SU-DHL-6 (cell line): ENCODE measurements around the gene FSIP1.

ENCODE experiments used
- H2AFZ ChIP-seq: fragments of 200-600 bp; sonication (generic); 2 replicates; pipeline ENCODE4 v1.6.1; 2014; ENCODE audit warnings: low read depth, mild to moderate bottlenecking, moderate library complexity, mixed read lengths, antibody characterized with exemption, low read length; ENCODE audit not compliant: severe bottlenecking
- H3F3A ChIP-seq: fragments of 200-600 bp; shearing (Covaris generic); 2 replicates; pipeline ENCODE4 v1.6.0; 2016; ENCODE audit warnings: antibody characterized with exemption, mild to moderate bottlenecking; ENCODE audit not compliant: insufficient read depth
- H3K27ac ChIP-seq: fragments of 200-600 bp; sonication (generic); 2 replicates; pipeline ENCODE4 v1.5.1; 2016; ENCODE audit warnings: low read depth, mild to moderate bottlenecking, low read length, moderate library complexity, mixed read lengths
- H3K27me3 ChIP-seq: fragments of 200-600 bp; sonication (generic), shearing (Covaris generic); 2 replicates; pipeline ENCODE4 v1.6.0; 2014; ENCODE audit warnings: mild to moderate bottlenecking, low read length
- H3K36me3 ChIP-seq: fragments of 200-600 bp; sonication (generic); 2 replicates; pipeline ENCODE4 v1.6.1; 2014; ENCODE audit warnings: mild to moderate bottlenecking, low read length, mixed read lengths
- H3K4me2 ChIP-seq: fragments of 300-600, 200-600 bp; shearing (Covaris generic), sonication (generic); 2 replicates; pipeline ENCODE4 v1.6.0; 2014; ENCODE audit warnings: low read length, low read depth, mild to moderate bottlenecking; ENCODE audit not compliant: poor library complexity, severe bottlenecking
- H3K4me3 ChIP-seq: fragments of 200-600 bp; sonication (generic); 2 replicates; pipeline ENCODE4 v1.5.1; 2014; ENCODE audit warnings: antibody characterized with exemption, low read length, mild to moderate bottlenecking, mixed read lengths; ENCODE audit not compliant: insufficient read depth, poor library complexity, severe bottlenecking
- H3K79me2 ChIP-seq: fragments of 200-600 bp; sonication (generic); 2 replicates; pipeline ENCODE4 v1.6.1; 2014; ENCODE audit warnings: mild to moderate bottlenecking, low read length, moderate library complexity; ENCODE audit not compliant: insufficient read depth
- H3K9ac ChIP-seq: fragments of 200-600 bp; sonication (generic); 2 replicates; pipeline ENCODE4 v1.7.0; 2014; ENCODE audit warnings: mild to moderate bottlenecking, low read length
- H3K9me2 ChIP-seq: fragments of 200-600 bp; sonication (generic); replicated peaks from 2 replicates; pipeline ENCODE4 v1.6.1; 2014; ENCODE audit warnings: low read length; ENCODE audit not compliant: insufficient read depth
- H3K9me3 ChIP-seq: fragments of 200-600 bp; sonication (generic); 2 replicates; pipeline ENCODE4 v1.6.1; 2014; ENCODE audit warnings: low read length, mixed read lengths; ENCODE audit not compliant: insufficient read depth
- H4K20me1 ChIP-seq: fragments of 200-600 bp; sonication (generic); 2 replicates; pipeline ENCODE4 v1.6.1; 2014; ENCODE audit warnings: low read depth, mild to moderate bottlenecking, antibody characterized with exemption, low read length, moderate library complexity, mixed read lengths
- EZH2phosphoT487 ChIP-seq: fragments of 200-600 bp; sonication (generic), shearing (Covaris generic); conservative IDR thresholded peaks from 2 replicates; pipeline ENCODE4 v1.6.1; 2018; ENCODE audit warnings: mild to moderate bottlenecking, antibody characterized with exemption, low read length, moderate library complexity, mixed read lengths
- TF ChIP-seq, protein P1 (sequence below): fragments of 200-600 bp; sonication (generic); IDR thresholded peaks from one replicate; pipeline ENCODE4 v1.5.1; 2017; ENCODE audit warnings: antibody characterized with exemption, mild to moderate bottlenecking, low read length, moderate library complexity; ENCODE audit not compliant: insufficient read depth, poor library complexity, severe bottlenecking

FSIP1 gene

DNA sequence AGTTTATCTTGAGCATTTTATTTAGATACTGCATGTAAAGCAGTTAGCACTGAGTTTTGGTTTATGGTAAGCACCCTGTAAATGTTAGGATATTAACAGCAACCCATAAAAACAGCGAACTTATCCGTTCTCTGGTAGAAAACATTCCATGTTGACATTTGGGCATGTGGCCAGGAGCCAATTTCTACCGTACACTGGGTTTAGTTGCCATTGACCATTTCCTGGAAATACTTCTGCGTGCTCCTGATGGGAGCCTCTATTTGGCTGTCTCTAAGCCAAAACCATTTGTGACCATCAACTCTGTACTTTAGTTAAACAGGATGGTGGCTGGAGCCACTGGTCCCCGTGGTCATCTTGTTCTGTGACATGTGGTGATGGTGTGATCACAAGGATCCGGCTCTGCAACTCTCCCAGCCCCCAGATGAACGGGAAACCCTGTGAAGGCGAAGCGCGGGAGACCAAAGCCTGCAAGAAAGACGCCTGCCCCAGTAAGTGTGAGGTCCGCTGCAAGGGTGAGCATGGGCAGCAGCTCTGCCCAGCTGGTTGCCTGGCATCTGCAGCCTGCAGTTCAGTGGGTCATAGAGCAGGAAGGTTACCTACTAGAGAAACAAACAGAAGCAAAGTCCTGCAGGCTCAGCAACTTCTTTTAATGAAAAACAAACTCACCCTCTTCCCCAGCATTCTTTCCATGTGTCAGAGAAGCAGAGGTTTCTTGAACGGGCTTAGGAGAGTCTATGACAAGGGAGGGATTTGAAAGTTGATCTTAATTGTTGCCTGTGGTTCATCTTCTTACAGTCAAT is 194.7 kb downstream of the FSIP1 start:
- Histone ChIP-seq H3K9me2 (no peaks in the 10 kb centered on the region), H3K4me2 (no peak overlapping the region), H2AFZ (no peak overlapping the region), H3K9me3 (no peaks in the 10 kb centered on the region), H3K79me2 (no peaks in the 10 kb centered on the region), H3K36me3 (no peaks in the 10 kb centered on the region), H3K4me3 (no peak overlapping the region), H4K20me1 (no peaks in the 10 kb centered on the region), H3K27ac (no peak overlapping the region), H3K27me3 (no peaks in the 10 kb centered on the region), H3K9ac (no peak overlapping the region), H3F3A (no peaks in the 10 kb centered on the region)
- TF ChIP-seq, protein P1, sequence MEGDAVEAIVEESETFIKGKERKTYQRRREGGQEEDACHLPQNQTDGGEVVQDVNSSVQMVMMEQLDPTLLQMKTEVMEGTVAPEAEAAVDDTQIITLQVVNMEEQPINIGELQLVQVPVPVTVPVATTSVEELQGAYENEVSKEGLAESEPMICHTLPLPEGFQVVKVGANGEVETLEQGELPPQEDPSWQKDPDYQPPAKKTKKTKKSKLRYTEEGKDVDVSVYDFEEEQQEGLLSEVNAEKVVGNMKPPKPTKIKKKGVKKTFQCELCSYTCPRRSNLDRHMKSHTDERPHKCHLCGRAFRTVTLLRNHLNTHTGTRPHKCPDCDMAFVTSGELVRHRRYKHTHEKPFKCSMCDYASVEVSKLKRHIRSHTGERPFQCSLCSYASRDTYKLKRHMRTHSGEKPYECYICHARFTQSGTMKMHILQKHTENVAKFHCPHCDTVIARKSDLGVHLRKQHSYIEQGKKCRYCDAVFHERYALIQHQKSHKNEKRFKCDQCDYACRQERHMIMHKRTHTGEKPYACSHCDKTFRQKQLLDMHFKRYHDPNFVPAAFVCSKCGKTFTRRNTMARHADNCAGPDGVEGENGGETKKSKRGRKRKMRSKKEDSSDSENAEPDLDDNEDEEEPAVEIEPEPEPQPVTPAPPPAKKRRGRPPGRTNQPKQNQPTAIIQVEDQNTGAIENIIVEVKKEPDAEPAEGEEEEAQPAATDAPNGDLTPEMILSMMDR, result no peak
- no peak for TF ChIP-seq EZH2phosphoT487

DNA sequence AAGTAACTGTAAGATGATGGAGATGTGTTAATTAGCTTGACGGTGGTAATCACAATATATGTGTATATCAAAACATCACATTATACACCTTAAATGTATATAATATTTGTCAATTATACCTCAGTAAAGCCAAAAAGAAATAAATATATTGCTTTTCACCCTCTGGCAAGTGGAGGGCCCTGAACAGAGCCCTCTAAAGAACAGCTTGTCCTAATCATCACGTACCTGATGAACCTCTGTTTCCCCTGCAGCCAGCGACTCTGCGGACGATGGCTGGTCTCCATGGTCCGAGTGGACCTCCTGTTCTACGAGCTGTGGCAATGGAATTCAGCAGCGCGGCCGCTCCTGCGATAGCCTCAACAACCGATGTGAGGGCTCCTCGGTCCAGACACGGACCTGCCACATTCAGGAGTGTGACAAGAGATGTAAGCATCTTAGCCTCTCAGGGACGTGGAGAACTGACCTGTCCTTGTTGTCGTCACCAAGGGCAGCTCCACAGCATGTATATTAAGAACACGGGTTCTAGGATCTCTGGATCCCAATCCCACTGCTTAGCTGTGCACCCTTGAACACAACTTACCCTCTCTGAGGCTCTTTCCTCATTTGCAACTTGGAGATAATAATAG is 195.4 kb downstream of the FSIP1 start:
- no peaks in the 10 kb centered on the region for H3K36me3 ChIP-seq
- H3K9ac ChIP-seq, result no peak overlapping the region
- H3F3A ChIP-seq, result no peaks in the 10 kb centered on the region

DNA sequence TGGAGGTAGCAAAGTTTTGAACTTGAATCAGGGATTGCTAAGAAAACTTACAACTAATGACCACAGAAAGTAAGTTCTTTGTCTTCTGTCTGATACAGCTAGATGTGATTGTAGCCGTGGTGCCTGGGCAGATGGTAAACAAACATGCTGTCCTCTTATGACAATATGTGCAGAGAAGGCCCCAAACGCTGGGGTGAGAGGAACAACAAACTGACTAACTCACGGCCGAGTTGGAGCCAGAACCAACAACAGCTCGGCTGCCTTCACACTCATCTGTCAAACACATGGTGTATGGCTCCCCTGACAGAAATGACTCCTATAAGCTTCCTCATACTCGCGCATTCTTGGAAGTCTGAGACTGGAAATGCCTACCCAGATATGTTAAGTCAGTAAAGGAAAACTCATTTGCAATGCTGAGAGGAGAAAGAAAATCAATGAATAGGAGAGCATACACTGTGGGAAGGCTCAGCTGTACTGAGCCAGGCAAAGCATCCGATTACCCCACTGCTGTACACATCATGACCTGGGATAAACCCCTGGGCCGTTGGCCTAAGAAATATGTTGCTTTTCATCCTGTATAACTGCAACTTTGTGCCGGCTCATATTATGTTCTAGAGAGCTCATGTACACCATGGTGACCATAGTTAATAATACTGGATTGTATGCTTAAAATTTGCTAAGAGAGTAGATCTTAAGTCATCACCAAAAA is 196.1 kb downstream of the FSIP1 start:
- H3K27ac ChIP-seq, result no peak overlapping the region
- no peaks in the 10 kb centered on the region for H3K36me3 ChIP-seq
- H3K9ac ChIP-seq, result no peak overlapping the region

More for the DNA sequence above, 195.4 kb downstream of the FSIP1 start:
- H3K79me2 ChIP-seq, result no peaks in the 10 kb centered on the region
- H3K27ac ChIP-seq, result no peak overlapping the region
- no peak overlapping the region for H2AFZ ChIP-seq
- no peaks in the 10 kb centered on the region for H4K20me1 ChIP-seq
- H3K27me3 ChIP-seq, result no peaks in the 10 kb centered on the region
- TF ChIP-seq EZH2phosphoT487, result no peak
- no peak overlapping the region for H3K4me2 ChIP-seq
- H3K9me2 ChIP-seq, result no peaks in the 10 kb centered on the region
- no peaks in the 10 kb centered on the region for H3K9me3 ChIP-seq
- no peak overlapping the region for H3K4me3 ChIP-seq

More for the DNA sequence above, 196.1 kb downstream of the FSIP1 start:
- Histone ChIP-seq H3K4me3 (no peak overlapping the region), H4K20me1 (no peaks in the 10 kb centered on the region), H3K9me2 (no peaks in the 10 kb centered on the region), H3K79me2 (no peaks in the 10 kb centered on the region), H3K4me2 (no peak overlapping the region), H3K27me3 (no peaks in the 10 kb centered on the region), H2AFZ (no peak overlapping the region), H3K9me3 (no peaks in the 10 kb centered on the region), H3F3A (no peaks in the 10 kb centered on the region)
- TF ChIP-seq, protein P1, result no peak
- no peak for TF ChIP-seq EZH2phosphoT487
